ENCODE data around the gene BMP10. TPM values are rescaled to one million over a fixed set of nuclear protein-coding genes. Genes with fewer than 3 reads are reported as not detected.
A peak's percentile ranks its signal among the peaks of the same experiment; 100 is the strongest.

The BMP10 gene
- total RNA-seq, 1 experiment from 2014 or later, result not detected

DNA sequence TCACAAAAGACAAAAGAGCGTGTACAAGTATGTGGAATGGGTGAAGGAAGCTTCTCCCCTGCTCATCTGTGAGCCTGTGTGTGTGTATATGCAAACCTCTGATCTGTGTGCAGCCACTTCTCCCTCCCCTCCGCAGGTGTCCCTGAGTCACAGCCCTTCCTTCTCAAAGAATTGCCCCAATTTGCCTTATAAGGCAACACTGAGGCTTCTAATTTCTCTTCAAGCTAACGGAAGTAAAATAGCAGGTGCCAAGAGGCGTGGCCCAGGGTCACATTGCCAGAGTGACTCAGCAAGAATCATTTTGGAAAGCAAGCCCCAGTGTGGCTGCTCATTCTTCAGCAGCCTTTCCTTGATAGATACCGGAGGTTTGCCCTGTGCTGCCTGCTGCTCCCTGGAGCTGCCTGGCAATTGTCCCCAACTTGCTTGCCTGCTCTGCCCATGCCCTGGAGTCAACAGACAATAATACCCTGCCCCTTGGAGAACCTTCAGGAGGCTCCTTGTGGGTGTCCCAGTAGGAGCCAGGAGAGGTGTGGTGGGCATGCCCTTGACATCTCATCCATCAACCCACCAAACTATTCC lies 37.3 kb upstream of the BMP10 start:
- POLR2A ChIA-PET, result interaction anchor here (1.4 kb wide), 1 partner anchor 445 kb away, joined by 3 read pairs; no protein-coding TSS in a partner anchor
- peak overlapping the region; percentile 64 for H3K4me2 ChIP-seq (ENCODE audit: low read length)
- no peaks in the 10 kb centered on the region for H3K36me3 ChIP-seq (ENCODE audit: control insufficient read depth in 1 of 2, insufficient read depth in 2 of 2, low read length in 2 of 2)
- BruUV-seq (replicated peaks), result no TSS peak
- H3K9ac ChIP-seq (ENCODE audit: low read length), result peak overlapping the region; percentile 27; the same call in 1 of the 2 replicates
- CTCF ChIA-PET, result interaction anchor here (0.8 to 3.5 kb wide), 10 partner anchors 17 to 445 kb away, joined by 3 to 30 read pairs (median 6); no protein-coding TSS in a partner anchor
- H3K27ac ChIP-seq (ENCODE audit: low read depth, low read length), result peak overlapping the region; percentile 69
- peak; percentile 76 for DNase-seq (ENCODE audit: low read depth, low spot score)
- peak overlapping the region in 1 of 2 experiments; percentile 17; a peak in 1 of 4 replicates for H3K4me3 ChIP-seq (replicated peaks in 1 of 2; ENCODE audit: low read depth in 1 of 2, low read length in 2 of 2)
- no peaks in the 10 kb centered on the region for H3K27me3 ChIP-seq (ENCODE audit: insufficient read depth, low read length)
- ATAC-seq, result peak; percentile 87
- H4K20me1 ChIP-seq (ENCODE audit: insufficient read depth), result no peaks in the 10 kb centered on the region
- RAD21 ChIA-PET (ENCODE audit: low non-redundant PET in 1 of 2, low total read pairs in 2 of 2, uncharacterized antibody in 2 of 2, unreplicated experiment in 2 of 2), result interaction anchor here in 1 of 2 experiments (1.0 to 1.6 kb wide), 2 partner anchors 157 to 445 kb away, joined by 3 to 5 read pairs; no protein-coding TSS in a partner anchor
- intact Hi-C loops (cut with micrococcal nuclease), result loop anchor here (5.0 kb wide), 3 partner anchors 71 to 441 kb away; partner anchors contain the start of genes APLF and FBXO48
- H3K4me1 ChIP-seq (ENCODE audit: control insufficient read depth in 1 of 2, insufficient read depth in 2 of 2, low read length in 2 of 2), result peaks cover 20 to 23% of the 10 kb centered on the region in 2 experiments
- no peaks in the 10 kb centered on the region for H3K9me3 ChIP-seq (ENCODE audit: control insufficient read depth in 1 of 2, insufficient read depth in 1 of 2, low read depth in 1 of 2, low read length in 2 of 2)
- H3K9me2 ChIP-seq (ENCODE audit: insufficient read depth), result no peaks in the 10 kb centered on the region
- peak overlapping the region; percentile 24 for H2AFZ ChIP-seq (ENCODE audit: low read depth, low read length, poor library complexity, severe bottlenecking)
- H3K79me2 ChIP-seq (ENCODE audit: insufficient read depth, low read length), result no peaks in the 10 kb centered on the region
- TF ChIP-seq CEBPB (IDR thresholded peaks at IDR 0.05; ENCODE audit: low read depth), result no peak
- no peak for TF ChIP-seq EZH2phosphoT487 (IDR thresholded peaks at IDR 0.05; ENCODE audit: borderline replicate concordance)
- TF ChIP-seq, protein P1, sequence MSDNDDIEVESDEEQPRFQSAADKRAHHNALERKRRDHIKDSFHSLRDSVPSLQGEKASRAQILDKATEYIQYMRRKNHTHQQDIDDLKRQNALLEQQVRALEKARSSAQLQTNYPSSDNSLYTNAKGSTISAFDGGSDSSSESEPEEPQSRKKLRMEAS (IDR thresholded peaks at IDR 0.05), result peak; percentile 64; the same call in 1 of the 2 replicates
- no peak for TF ChIP-seq YY1 (IDR thresholded peaks at IDR 0.05; ENCODE audit: extremely low read depth, insufficient replicate concordance, low read depth, low read length)
- no peak for TF ChIP-seq ELF1 (IDR thresholded peaks at IDR 0.05; ENCODE audit: borderline replicate concordance, low read depth)
- no peak for TF ChIP-seq POLR2AphosphoS5 (IDR thresholded peaks at IDR 0.05; ENCODE audit: low read depth, low read length)
- TF ChIP-seq SIN3A (IDR thresholded peaks at IDR 0.05; ENCODE audit: low read depth), result no peak; the same call in 1 of the 2 replicates
- no peak for TF ChIP-seq RAD21 (IDR thresholded peaks at IDR 0.05; ENCODE audit: low read depth)
- peak; percentile 54 for TF ChIP-seq FOSL1 (IDR thresholded peaks at IDR 0.05; ENCODE audit: low read depth)
- TF ChIP-seq, protein P2, sequence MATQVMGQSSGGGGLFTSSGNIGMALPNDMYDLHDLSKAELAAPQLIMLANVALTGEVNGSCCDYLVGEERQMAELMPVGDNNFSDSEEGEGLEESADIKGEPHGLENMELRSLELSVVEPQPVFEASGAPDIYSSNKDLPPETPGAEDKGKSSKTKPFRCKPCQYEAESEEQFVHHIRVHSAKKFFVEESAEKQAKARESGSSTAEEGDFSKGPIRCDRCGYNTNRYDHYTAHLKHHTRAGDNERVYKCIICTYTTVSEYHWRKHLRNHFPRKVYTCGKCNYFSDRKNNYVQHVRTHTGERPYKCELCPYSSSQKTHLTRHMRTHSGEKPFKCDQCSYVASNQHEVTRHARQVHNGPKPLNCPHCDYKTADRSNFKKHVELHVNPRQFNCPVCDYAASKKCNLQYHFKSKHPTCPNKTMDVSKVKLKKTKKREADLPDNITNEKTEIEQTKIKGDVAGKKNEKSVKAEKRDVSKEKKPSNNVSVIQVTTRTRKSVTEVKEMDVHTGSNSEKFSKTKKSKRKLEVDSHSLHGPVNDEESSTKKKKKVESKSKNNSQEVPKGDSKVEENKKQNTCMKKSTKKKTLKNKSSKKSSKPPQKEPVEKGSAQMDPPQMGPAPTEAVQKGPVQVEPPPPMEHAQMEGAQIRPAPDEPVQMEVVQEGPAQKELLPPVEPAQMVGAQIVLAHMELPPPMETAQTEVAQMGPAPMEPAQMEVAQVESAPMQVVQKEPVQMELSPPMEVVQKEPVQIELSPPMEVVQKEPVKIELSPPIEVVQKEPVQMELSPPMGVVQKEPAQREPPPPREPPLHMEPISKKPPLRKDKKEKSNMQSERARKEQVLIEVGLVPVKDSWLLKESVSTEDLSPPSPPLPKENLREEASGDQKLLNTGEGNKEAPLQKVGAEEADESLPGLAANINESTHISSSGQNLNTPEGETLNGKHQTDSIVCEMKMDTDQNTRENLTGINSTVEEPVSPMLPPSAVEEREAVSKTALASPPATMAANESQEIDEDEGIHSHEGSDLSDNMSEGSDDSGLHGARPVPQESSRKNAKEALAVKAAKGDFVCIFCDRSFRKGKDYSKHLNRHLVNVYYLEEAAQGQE (IDR thresholded peaks at IDR 0.05; ENCODE audit: low read depth), result no peak
- TF ChIP-seq EZH2 (IDR thresholded peaks at IDR 0.05), result no peak
- TF ChIP-seq TCF7L2 (IDR thresholded peaks at IDR 0.05; ENCODE audit: borderline replicate concordance, extremely low read depth, insufficient read depth, insufficient read length), result peak; percentile 16
- peak; percentile 100 for TF ChIP-seq SRF (IDR thresholded peaks at IDR 0.05; ENCODE audit: low read depth)
- no peak for TF ChIP-seq POLR2A (IDR thresholded peaks at IDR 0.05; ENCODE audit: borderline replicate concordance, extremely low read depth, insufficient read depth, insufficient read length)
- TF ChIP-seq ZFX (IDR thresholded peaks at IDR 0.05), result no peak
- TF ChIP-seq, protein P3, sequence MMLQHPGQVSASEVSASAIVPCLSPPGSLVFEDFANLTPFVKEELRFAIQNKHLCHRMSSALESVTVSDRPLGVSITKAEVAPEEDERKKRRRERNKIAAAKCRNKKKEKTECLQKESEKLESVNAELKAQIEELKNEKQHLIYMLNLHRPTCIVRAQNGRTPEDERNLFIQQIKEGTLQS (IDR thresholded peaks at IDR 0.05), result no peak
- TF ChIP-seq ZNF274 (IDR thresholded peaks at IDR 0.05; ENCODE audit: low read depth, low read length), result no peak
- TF ChIP-seq JUND (IDR thresholded peaks at IDR 0.05), result peak; percentile 39; the same call in 1 of the 2 replicates
- TF ChIP-seq SP1 (IDR thresholded peaks at IDR 0.05; ENCODE audit: low read depth), result peak; percentile 34; the same call in 1 of the 2 replicates
- TF ChIP-seq, protein P4, sequence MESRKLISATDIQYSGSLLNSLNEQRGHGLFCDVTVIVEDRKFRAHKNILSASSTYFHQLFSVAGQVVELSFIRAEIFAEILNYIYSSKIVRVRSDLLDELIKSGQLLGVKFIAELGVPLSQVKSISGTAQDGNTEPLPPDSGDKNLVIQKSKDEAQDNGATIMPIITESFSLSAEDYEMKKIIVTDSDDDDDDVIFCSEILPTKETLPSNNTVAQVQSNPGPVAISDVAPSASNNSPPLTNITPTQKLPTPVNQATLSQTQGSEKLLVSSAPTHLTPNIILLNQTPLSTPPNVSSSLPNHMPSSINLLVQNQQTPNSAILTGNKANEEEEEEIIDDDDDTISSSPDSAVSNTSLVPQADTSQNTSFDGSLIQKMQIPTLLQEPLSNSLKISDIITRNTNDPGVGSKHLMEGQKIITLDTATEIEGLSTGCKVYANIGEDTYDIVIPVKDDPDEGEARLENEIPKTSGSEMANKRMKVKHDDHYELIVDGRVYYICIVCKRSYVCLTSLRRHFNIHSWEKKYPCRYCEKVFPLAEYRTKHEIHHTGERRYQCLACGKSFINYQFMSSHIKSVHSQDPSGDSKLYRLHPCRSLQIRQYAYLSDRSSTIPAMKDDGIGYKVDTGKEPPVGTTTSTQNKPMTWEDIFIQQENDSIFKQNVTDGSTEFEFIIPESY (IDR thresholded peaks at IDR 0.05; ENCODE audit: extremely low read depth, insufficient replicate concordance, low read length), result no peak
